GM12874 (cell line): Measurements from ENCODE around the gene IKZF2.

Experiments used
- TF ChIP-seq, protein P1 (sequence below): IDR thresholded peaks from 2 replicates; pipeline ENCODE4 v1.5.1; 2011; ENCODE audit warnings: low read depth, mild to moderate bottlenecking, control low read depth, low read length, moderate library complexity; ENCODE audit not compliant: insufficient read depth

Gene IKZF2

GRCh38 chr2:212977152-212977551 lies 174.3 kb downstream of the IKZF2 start:
- TF ChIP-seq, protein P1, sequence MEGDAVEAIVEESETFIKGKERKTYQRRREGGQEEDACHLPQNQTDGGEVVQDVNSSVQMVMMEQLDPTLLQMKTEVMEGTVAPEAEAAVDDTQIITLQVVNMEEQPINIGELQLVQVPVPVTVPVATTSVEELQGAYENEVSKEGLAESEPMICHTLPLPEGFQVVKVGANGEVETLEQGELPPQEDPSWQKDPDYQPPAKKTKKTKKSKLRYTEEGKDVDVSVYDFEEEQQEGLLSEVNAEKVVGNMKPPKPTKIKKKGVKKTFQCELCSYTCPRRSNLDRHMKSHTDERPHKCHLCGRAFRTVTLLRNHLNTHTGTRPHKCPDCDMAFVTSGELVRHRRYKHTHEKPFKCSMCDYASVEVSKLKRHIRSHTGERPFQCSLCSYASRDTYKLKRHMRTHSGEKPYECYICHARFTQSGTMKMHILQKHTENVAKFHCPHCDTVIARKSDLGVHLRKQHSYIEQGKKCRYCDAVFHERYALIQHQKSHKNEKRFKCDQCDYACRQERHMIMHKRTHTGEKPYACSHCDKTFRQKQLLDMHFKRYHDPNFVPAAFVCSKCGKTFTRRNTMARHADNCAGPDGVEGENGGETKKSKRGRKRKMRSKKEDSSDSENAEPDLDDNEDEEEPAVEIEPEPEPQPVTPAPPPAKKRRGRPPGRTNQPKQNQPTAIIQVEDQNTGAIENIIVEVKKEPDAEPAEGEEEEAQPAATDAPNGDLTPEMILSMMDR: no peak

DNA sequence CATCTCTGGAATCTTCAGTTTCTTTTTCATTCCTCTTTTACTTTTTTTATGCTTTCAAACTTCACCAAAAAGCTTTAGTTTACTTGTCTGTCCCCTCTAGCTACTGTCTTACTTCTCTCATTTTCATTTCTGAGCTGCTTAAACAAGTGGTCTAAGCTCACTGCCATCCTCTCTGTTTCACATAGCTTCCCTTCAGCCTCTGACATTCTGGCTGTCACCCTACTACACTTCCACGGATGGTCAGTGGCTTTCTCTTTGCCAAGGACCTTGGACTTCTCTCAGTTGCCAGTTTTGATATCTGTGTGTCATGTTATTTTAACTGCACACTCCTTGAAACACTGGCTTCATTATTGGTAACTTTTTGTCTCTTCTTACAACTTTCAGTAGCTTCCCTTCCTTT lies 176.1 kb downstream of the IKZF2 start:
- TF ChIP-seq, protein P1: no peak

GRCh38 chr2:212974692-212975091 lies 176.7 kb downstream of the IKZF2 start:
- TF ChIP-seq, protein P1: no peak

GRCh38 chr2:212973347-212973746 lies 178.1 kb downstream of the IKZF2 start:
- TF ChIP-seq, protein P1: no peak

GRCh38 chr2:212970132-212970531 lies 181.3 kb downstream of the IKZF2 start:
- TF ChIP-seq, protein P1: no peak

- TF ChIP-seq, protein P1: no peak
Measured at GRCh38 chr2:212968284-212969081, 182.9 kb downstream of the IKZF2 start.

GRCh38 chr2:212966884-212967283 lies 184.5 kb downstream of the IKZF2 start:
- TF ChIP-seq, protein P1: no peak
